Endothelial cell of umbilical vein (primary cell): ENCODE measurements around the gene LTF. TPM values are rescaled to one million over a fixed set of nuclear protein-coding genes. Genes with fewer than 3 reads are reported as not detected.
"Not testable (repeated sequence)": the region's sequence is repeated elsewhere in the genome, so short reads cannot be mapped to it uniquely, and the experiment has no call there.

Experiments used
- BruUV-seq: library from RNA; stranded (reverse); fragments of 400-500 nt; replicated peaks from 2 replicates; lab custom pipeline; 2021; lab: Mats Ljungman, UMichigan
- CTCF ChIA-PET: fragments of 300-600, 350-600 bp; sonication (Branson Sonifier 250); formaldehyde crosslinking; loops from one replicate; lab custom pipeline; 2021; ENCODE audit warnings: antibody characterized with exemption, inconsistent platforms; lab: Charles Lee
- POLR2A ChIA-PET: fragments of 300-600, 350-600 bp; sonication (Branson Sonifier 250); formaldehyde crosslinking; loops from one replicate; lab custom pipeline; 2021; ENCODE audit warnings: antibody characterized with exemption, inconsistent platforms; lab: Charles Lee
- DNase-seq: peaks from one replicate; pipeline ENCODE4 v3.0.0-alpha.2; 2011; ENCODE audit warnings: low read depth, low spot score
- FAIRE-seq: peaks from 2 replicates; lab custom pipeline; 2011; peaks lifted over from hg19 to GRCh38; lab: Jason Lieb, UNC
- H2AFZ ChIP-seq: 2 replicates; pipeline ENCODE4 v1.6.0; 2012; ENCODE audit warnings: low read depth, low read length, control low read depth, inconsistent platforms
- H3K27ac ChIP-seq: 2 replicates; pipeline ENCODE4 v1.5.1; 2011; ENCODE audit warnings: low read depth, mild to moderate bottlenecking, control low read depth, low read length, moderate library complexity; ENCODE audit not compliant: insufficient read depth
- H3K27me3 ChIP-seq, 2 experiments: 2 replicates each; pipeline versions ENCODE4 v1.6.0 to v1.6.1; 2011; ENCODE audit warnings: low read length in 2 of 2, mixed read lengths in 1 of 2; ENCODE audit not compliant: control insufficient read depth in 2 of 2, insufficient read depth in 2 of 2
- H3K36me3 ChIP-seq, 2 experiments: 2 replicates in 1 of 2; 3 replicates in 1 of 2; pipeline ENCODE4 v1.5.1; 2011; ENCODE audit warnings: low read length in 2 of 2, mild to moderate bottlenecking in 1 of 2, moderate library complexity in 1 of 2; ENCODE audit not compliant: control insufficient read depth in 2 of 2, insufficient read depth in 2 of 2; ENCODE audit errors: extremely low read depth in 1 of 2
- H3K4me1 ChIP-seq: 3 replicates; pipeline ENCODE4 v1.5.1; 2011; ENCODE audit warnings: mild to moderate bottlenecking, low read length; ENCODE audit not compliant: control insufficient read depth, insufficient read depth; ENCODE audit errors: extremely low read depth
- H3K4me2 ChIP-seq: 2 replicates; pipeline ENCODE4 v1.6.1; 2011; ENCODE audit warnings: low read length, control low read depth, mixed read lengths; ENCODE audit not compliant: insufficient read depth
- H3K4me3 ChIP-seq, 3 experiments: fragments of 200-600 bp in 1 of 3; sonication (generic), shearing (Covaris generic) in 1 of 3; replicated peaks in 1 of 3; 2 replicates each; pipeline ENCODE4 v1.5.1; 2011 to 2016; ENCODE audit warnings: control low read depth in 3 of 3, low read length in 3 of 3, mild to moderate bottlenecking in 2 of 3, inconsistent platforms in 1 of 3, low read depth in 1 of 3, moderate library complexity in 1 of 3; ENCODE audit not compliant: insufficient read depth in 1 of 3
- H3K79me2 ChIP-seq: 2 replicates; pipeline ENCODE4 v1.6.0; 2012; ENCODE audit warnings: low read length, inconsistent platforms; ENCODE audit not compliant: control insufficient read depth, insufficient read depth
- H3K9ac ChIP-seq: replicated peaks from 2 replicates; pipeline ENCODE3; 2011; ENCODE audit warnings: low read length, control low read depth; ENCODE audit not compliant: insufficient read depth; ENCODE audit errors: extremely low read depth
- H3K9me1 ChIP-seq: replicated peaks from 3 replicates; pipeline ENCODE4 v1.6.0; 2011; ENCODE audit warnings: mild to moderate bottlenecking, low read length; ENCODE audit not compliant: control insufficient read depth, insufficient read depth; ENCODE audit errors: extremely low read depth
- H3K9me3 ChIP-seq: replicated peaks from 2 replicates; pipeline ENCODE4 v1.5.1; 2012; ENCODE audit warnings: low read length, inconsistent platforms; ENCODE audit not compliant: control insufficient read depth, insufficient read depth
- H4K20me1 ChIP-seq: replicated peaks from 2 replicates; pipeline ENCODE3; 2011; ENCODE audit warnings: mild to moderate bottlenecking, low read length; ENCODE audit not compliant: control insufficient read depth, insufficient read depth; ENCODE audit errors: extremely low read depth
- CTCF ChIP-seq, 2 donors: IDR thresholded peaks; 1 replicate in 1 of 2; 2 replicates in 1 of 2; pipeline ENCODE4 v1.5.1; 2011; ENCODE audit warnings: low read length in 2 of 2, mild to moderate bottlenecking in 2 of 2, moderate library complexity in 2 of 2, control low read depth in 1 of 2, inconsistent platforms in 1 of 2, low read depth in 1 of 2; ENCODE audit not compliant: insufficient read depth in 1 of 2; ENCODE audit errors: extremely low read depth in 1 of 2
- EZH2 ChIP-seq: IDR thresholded peaks from 2 replicates; pipeline ENCODE4 v1.6.1; 2012; ENCODE audit warnings: borderline replicate concordance, low read depth, mild to moderate bottlenecking, moderate library complexity, low read length, inconsistent platforms; ENCODE audit not compliant: severe bottlenecking
- FOS ChIP-seq: IDR thresholded peaks from 2 replicates; pipeline ENCODE4 v1.6.1; 2011; ENCODE audit warnings: mild to moderate bottlenecking, low read length, moderate library complexity, borderline replicate concordance; ENCODE audit not compliant: insufficient read depth
- GATA2 ChIP-seq: IDR thresholded peaks from 2 replicates; pipeline ENCODE4 v1.7.0; 2011; ENCODE audit warnings: low read depth, mild to moderate bottlenecking, moderate library complexity, mixed read lengths, low read length; ENCODE audit not compliant: insufficient read length, insufficient read depth
- JUN ChIP-seq: IDR thresholded peaks from 2 replicates; pipeline ENCODE4 v1.6.1; 2011; ENCODE audit warnings: borderline replicate concordance, low read depth; ENCODE audit not compliant: insufficient read length, insufficient read depth
- MAX ChIP-seq: IDR thresholded peaks from 2 replicates; pipeline ENCODE4 v1.6.1; 2011; ENCODE audit not compliant: insufficient read depth, insufficient read length
- MYC ChIP-seq: IDR thresholded peaks from one replicate; pipeline ENCODE4 v1.6.1; 2011; ENCODE audit warnings: mild to moderate bottlenecking, low read depth, low read length
- POLR2A ChIP-seq: IDR thresholded peaks from 2 replicates; pipeline ENCODE4 v1.6.1; 2012; ENCODE audit warnings: low read depth, mild to moderate bottlenecking, control low read depth, low read length
- POLR2AphosphoS5 ChIP-seq: IDR thresholded peaks from 2 replicates; pipeline ENCODE4 v1.6.1; 2012; ENCODE audit warnings: low read depth, mild to moderate bottlenecking, control low read depth, low read length, moderate library complexity; ENCODE audit not compliant: insufficient read depth
- dilution Hi-C: fragments of 300-500 bp; cut with MboI; formaldehyde crosslinking; loops from one replicate; pipeline ENCODE4 v1.15.0; 2019; ENCODE audit warnings: low sequenced_read_pairs; ENCODE audit not compliant: extremely low pct_ligation_motif_present
- intact Hi-C: fragments of 100-400 bp; cut with micrococcal nuclease; formaldehyde crosslinking; loops from one replicate; pipeline ENCODE4 v1.10.0; 2022
- polyA plus RNA-seq, 4 experiments: library from polyadenylated mRNA; depleted of rRNA in 3 of 4; stranded (reverse) in 3 of 4; unstranded in 1 of 4; fragments of >200 nt; gene quantifications; 2 replicates each; pipeline versions ENCODE4 v1.2.1 to v1.2.3, GENCODE V29; 2011 to 2012; ENCODE audit warnings: missing spikeins in 1 of 4
- total RNA-seq: library from RNA; stranded (reverse); gene quantifications from 2 replicates; pipeline ENCODE4 v1.2.3, GENCODE V29; 2021

The LTF gene
- total and polyA plus RNA-seq, 2 donors (not counting 3 experiments of a cell fraction or from before 2014, with no cell fraction given), result not detected

GRCh38 chr3:46389306-46389705 is 75.4 kb downstream of the LTF start:
- no peaks in the 10 kb centered on the region for H3K79me2 ChIP-seq
- H3K9ac ChIP-seq, result no peak overlapping the region
- H3K4me3 ChIP-seq, result no peak overlapping the region
- no peaks in the 10 kb centered on the region for H3K4me1 ChIP-seq
- H2AFZ ChIP-seq, result no peak overlapping the region
- FAIRE-seq (no peak), DNase-seq (no peak)
- intact Hi-C loops (no loop called here), dilution Hi-C loops (no loop called here)
- H3K9me3 ChIP-seq, result no peaks in the 10 kb centered on the region
- TF ChIP-seq FOS (no peak), MYC (no peak), POLR2A (no peak), MAX (no peak), EZH2 (no peak), CTCF (IDR thresholded peaks at IDR 0.05; ENCODE audit: extremely low read depth in 1 of 2, insufficient read depth in 1 of 2, low read depth in 1 of 2, low read length in 2 of 2) (no peak), JUN (no peak), POLR2AphosphoS5 (no peak), GATA2 (no peak)
- no peaks in the 10 kb centered on the region for H4K20me1 ChIP-seq
- BruUV-seq, result no TSS peak
- peaks cover 0 to 1% of the 10 kb centered on the region in 2 experiments for H3K27me3 ChIP-seq
- no peaks in the 10 kb centered on the region for H3K9me1 ChIP-seq
- no peak overlapping the region for H3K4me2 ChIP-seq
- ChIA-PET CTCF (no interaction called here), POLR2A (no interaction called here)
- H3K27ac ChIP-seq, result no peak overlapping the region
- H3K36me3 ChIP-seq, result no peaks in the 10 kb centered on the region

- H3K27me3 ChIP-seq, DNase-seq, H3K79me2 ChIP-seq, H3K27ac ChIP-seq, POLR2A ChIA-PET, dilution Hi-C loops, BruUV-seq, H3K9me1 ChIP-seq, H2AFZ ChIP-seq, CTCF ChIA-PET, intact Hi-C loops, H3K9me3 ChIP-seq, H4K20me1 ChIP-seq, H3K36me3 ChIP-seq, H3K9ac ChIP-seq, H3K4me1 ChIP-seq, FAIRE-seq, H3K4me2 ChIP-seq, H3K4me3 ChIP-seq: not testable (repeated sequence)
These were observed 75.9 kb downstream of the LTF start for GRCh38 chr3:46388847-46389246.
